ENCODE measurements around the gene PTPRN2. TPM values are rescaled to one million over a fixed set of nuclear protein-coding genes. Genes with fewer than 3 reads are reported as not detected.
"Not testable (repeated sequence)": the region's sequence is repeated elsewhere in the genome, so short reads cannot be mapped to it uniquely, and the experiment has no call there.

PTPRN2 gene
- total RNA-seq, 2 experiments from 2014 or later, result 4.7 to 4.8 TPM

- peaks cover 36% of the 10 kb centered on the region for H3K27me3 Mint-ChIP-seq
- peaks cover 59% of the 10 kb centered on the region for H3K4me1 Mint-ChIP-seq
- ChIA-PET POLR2A (interaction anchor here (1.0 to 2.3 kb wide), 6 partner anchors 12 to 170 kb away, joined by 3 to 7 read pairs (median 4); no protein-coding TSS in a partner anchor), CTCF (interaction anchor here (1.0 to 2.1 kb wide), 5 partner anchors 11 to 57 kb away, joined by 3 to 5 read pairs (median 4); no protein-coding TSS in a partner anchor)
- not testable (repeated sequence) for DNase-seq, H3K4me3 Mint-ChIP-seq
- peak overlapping the region; percentile 83 for H3K27ac Mint-ChIP-seq
- peaks cover 20% of the 10 kb centered on the region for H3K9me3 Mint-ChIP-seq
- peaks cover 28% of the 10 kb centered on the region for H3K36me3 Mint-ChIP-seq (ENCODE audit: low read depth)
These were observed 1097.8 kb downstream of the PTPRN2 start for GRCh38 chr7:157489870-157490269.

Other genes starting within 250 kb of the PTPRN2 start
- gene NCAPG2, start 117.0 kb upstream of the PTPRN2 start, total RNA-seq, result 100 to 1,000 TPM; 151 TPM
- gene ESYT2, start 241.7 kb upstream of the PTPRN2 start, total RNA-seq, result 100 to 1,000 TPM; 128 to 133 TPM